Parietal lobe (tissue), 2 donors: ENCODE data around the gene CRYBA2. TPM values are rescaled to one million over a fixed set of nuclear protein-coding genes. Genes with fewer than 3 reads are reported as not detected.
A peak's percentile ranks its signal among the peaks of the same experiment; 100 is the strongest.

Experiments
- small RNA-seq: library from RNA; depleted of rRNA; stranded (forward); fragments of <200 nt; gene quantifications from one replicate; pipeline ENCODE3, GENCODE V24; 2014; ENCODE audit warnings: low replicate concordance
- total RNA-seq: library from RNA; depleted of rRNA; stranded (reverse); fragments of >200 nt; gene quantifications from one replicate; pipeline ENCODE4 v1.2.3, GENCODE V29; 2014

Gene CRYBA2
- total RNA-seq: not detected

GRCh38 chr2:218993345-218994315 is at the start of gene CRYBA2:
CRYBA2 (minus strand) TSS chr2:218993422; CDS start chr2:218993176, 246 bp downstream.

GRCh38 chr2:219041252-219041651 is 48.0 kb upstream of the CRYBA2 start, which contains the start of gene CFAP65:
CFAP65 (minus strand) TSS chr2:219041516; CDS start chr2:219039048, 2,468 bp downstream.

GRCh38 chr2:218985021-218985324 is 8.2 kb downstream of the CRYBA2 start, which contains the start of gene FEV:
FEV (minus strand) TSS chr2:218985184; CDS start chr2:218985075, 109 bp downstream.

GRCh38 chr2:218959141-218959731 is 34.0 kb downstream of the CRYBA2 start, which contains the start of gene CDK5R2:
CDK5R2 (plus strand) TSS chr2:218959666; CDS start chr2:218959821, 155 bp downstream.

Small RNAs within 50 kb of the gene (small RNA-seq; reads per million reads assigned to genes)
- gene MIR375: 36.9 reads per million, percentile 93 among the genes with 10 or more reads in this experiment

Other genes with a start within 250 kb of the CRYBA2 start
- gene CYP27A1, start 211.3 kb downstream of the CRYBA2 start, total RNA-seq: 3.4 TPM
- gene PRKAG3, start 161.6 kb downstream of the CRYBA2 start, total RNA-seq: not detected
- not detected for gene WNT6, start 133.6 kb downstream of the CRYBA2 start, total RNA-seq
- gene WNT10A, start 112.6 kb downstream of the CRYBA2 start, total RNA-seq: not detected
- 11.9 TPM for gene CDK5R2, start 33.8 kb downstream of the CRYBA2 start, total RNA-seq
- not detected for gene FEV, start 8.2 kb downstream of the CRYBA2 start, total RNA-seq
- gene CFAP65, start 48.1 kb upstream of the CRYBA2 start, total RNA-seq: 0.63 TPM
- not detected for gene IHH, start 67.5 kb upstream of the CRYBA2 start, total RNA-seq
- gene NHEJ1, start 167.4 kb upstream of the CRYBA2 start, total RNA-seq: 12.2 TPM
- gene SLC23A3, start 176.6 kb upstream of the CRYBA2 start, total RNA-seq: 0.63 TPM
- 27.5 TPM for gene CNPPD1, start 183.5 kb upstream of the CRYBA2 start, total RNA-seq
- 68.9 TPM for gene RETREG2, start 184.9 kb upstream of the CRYBA2 start, total RNA-seq
- 17.5 TPM for gene ZFAND2B, start 213.4 kb upstream of the CRYBA2 start, total RNA-seq
- 47.9 TPM for gene ABCB6, start 225.5 kb upstream of the CRYBA2 start, total RNA-seq
- 31.9 TPM for gene ATG9A, start 236.2 kb upstream of the CRYBA2 start, total RNA-seq
- gene ANKZF1, start 236.4 kb upstream of the CRYBA2 start, total RNA-seq: 79.2 TPM